ENCODE data around the gene KCNQ1OT1. TPM values are rescaled to one million over a fixed set of nuclear protein-coding genes. Genes with fewer than 3 reads are reported as not detected.

The KCNQ1OT1 gene
- total RNA-seq, 4 donors from 2014 or later: 0.66 to 2.5 (median 1.3) TPM

DNA sequence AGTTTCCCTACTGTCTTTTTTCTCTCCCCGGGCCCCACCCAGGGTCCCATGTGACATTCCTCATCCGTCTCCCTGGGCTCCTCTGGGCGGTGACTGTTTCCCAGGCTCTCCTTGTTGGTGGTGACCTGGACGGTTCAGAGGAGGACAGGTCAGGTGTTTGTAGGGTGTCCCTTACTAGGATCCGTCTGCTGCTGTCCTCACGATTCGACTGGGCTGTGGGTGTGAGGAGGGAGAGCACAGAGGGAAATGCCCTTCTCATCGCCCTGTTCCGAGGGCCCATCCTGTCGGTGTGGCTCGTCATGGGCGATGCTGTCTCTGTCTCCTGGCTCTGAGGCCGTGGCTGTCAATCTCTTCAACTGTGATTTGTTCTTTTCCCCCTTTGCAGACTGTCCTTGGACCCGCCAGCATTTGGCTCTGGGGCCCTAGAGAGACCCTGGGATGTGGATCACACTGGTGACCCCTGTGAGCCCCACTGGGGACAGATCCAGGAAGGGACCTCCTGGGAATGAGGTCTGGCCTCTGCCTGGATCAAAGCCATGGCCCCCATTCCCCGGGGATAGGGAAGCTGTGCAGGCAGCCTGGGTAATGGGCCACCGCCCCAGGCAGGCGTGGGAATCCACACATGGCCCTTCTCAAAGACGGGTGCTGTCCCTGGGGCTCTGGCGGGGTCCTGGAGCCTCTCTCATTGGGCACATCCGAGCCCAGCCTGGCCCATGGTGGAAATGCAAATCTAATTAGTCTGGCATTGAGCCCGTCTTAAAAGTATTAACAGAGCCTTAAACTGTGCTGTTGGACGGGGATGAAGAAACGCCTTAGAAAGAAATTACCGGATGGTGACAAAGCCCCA is 46.8 kb upstream of the KCNQ1OT1 start:
- Histone ChIP-seq H3K27me3 (no peaks in the 10 kb centered on the region), H3K9me3 (no peaks in the 10 kb centered on the region), H3K4me1 (peaks cover 0 to 18% (median 8%) of the 10 kb centered on the region in 4 donors), H3K27ac (replicated peaks in 1 of 4) (no peak overlapping the region), H3K4me3 (no peak overlapping the region), H3K36me3 (no peaks in the 10 kb centered on the region)
- no peak for TF ChIP-seq EP300 (IDR thresholded peaks at IDR 0.05)
- no peak for TF ChIP-seq POLR2AphosphoS5 (IDR thresholded peaks at IDR 0.05)
- no peak for TF ChIP-seq CTCF (IDR thresholded peaks at IDR 0.05)
- TF ChIP-seq POLR2A (IDR thresholded peaks at IDR 0.05; ENCODE audit: low read depth): no peak
- 85% methylated on average over 16 of the region's 24 CpGs for WGBS
- intact Hi-C loops (cut with DNase I): no loop called here
- no peak for DNase-seq (ENCODE audit: extremely low spot score)

DNA sequence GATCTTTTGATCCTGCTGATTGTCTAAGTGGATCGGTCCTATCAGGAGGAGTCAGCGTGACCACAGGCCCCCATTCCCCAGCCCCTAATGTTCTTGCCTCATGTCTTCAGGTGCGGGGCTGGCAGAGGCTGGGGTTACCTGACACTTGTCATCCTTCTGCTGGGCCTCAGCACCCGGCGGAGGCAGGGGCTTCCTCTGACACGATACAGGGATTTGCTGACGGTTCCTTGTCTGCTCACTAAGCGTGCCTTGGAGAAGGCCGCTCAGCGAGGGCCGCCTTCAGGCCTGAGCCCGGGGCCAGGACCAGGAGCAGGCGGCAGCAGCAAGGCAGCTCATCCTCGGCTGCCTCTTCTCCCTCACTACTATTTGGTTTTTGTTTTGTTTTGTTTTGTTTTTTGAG is 45.7 kb upstream of the KCNQ1OT1 start:
- H3K36me3 ChIP-seq: no peaks in the 10 kb centered on the region
- H3K9me3 ChIP-seq: no peaks in the 10 kb centered on the region
- WGBS: 94% methylated on average over 14 of the region's 14 CpGs
- H3K27me3 ChIP-seq: no peaks in the 10 kb centered on the region
- peaks cover 0 to 19% (median 13%) of the 10 kb centered on the region in 4 donors for H3K4me1 ChIP-seq
- DNase-seq (ENCODE audit: extremely low spot score): no peak
- H3K4me3 ChIP-seq: no peak overlapping the region
- H3K27ac ChIP-seq (replicated peaks in 1 of 4): no peak overlapping the region
- TF ChIP-seq EP300 (IDR thresholded peaks at IDR 0.05): no peak
- TF ChIP-seq POLR2A (IDR thresholded peaks at IDR 0.05; ENCODE audit: low read depth): no peak
- TF ChIP-seq CTCF (IDR thresholded peaks at IDR 0.05): no peak
- no peak for TF ChIP-seq POLR2AphosphoS5 (IDR thresholded peaks at IDR 0.05)
- intact Hi-C loops (cut with DNase I): no loop called here

- no peak for DNase-seq (ENCODE audit: extremely low spot score)
- WGBS: 95% methylated on average over 9 of the region's 9 CpGs
- TF ChIP-seq POLR2AphosphoS5 (IDR thresholded peaks at IDR 0.05) (no peak), EP300 (IDR thresholded peaks at IDR 0.05) (no peak), POLR2A (IDR thresholded peaks at IDR 0.05; ENCODE audit: low read depth) (no peak), CTCF (IDR thresholded peaks at IDR 0.05) (no peak)
- no peaks in the 10 kb centered on the region for H3K36me3 ChIP-seq
- peaks cover 0 to 18% (median 13%) of the 10 kb centered on the region in 4 donors for H3K4me1 ChIP-seq
- intact Hi-C loops (cut with DNase I): no loop called here
- no peak overlapping the region for H3K27ac ChIP-seq (replicated peaks in 1 of 4)
- no peaks in the 10 kb centered on the region for H3K9me3 ChIP-seq
- no peak overlapping the region for H3K4me3 ChIP-seq
- H3K27me3 ChIP-seq: no peaks in the 10 kb centered on the region
These were observed 44.4 kb upstream of the KCNQ1OT1 start for GRCh38 chr11:2744166-2744565.

- peaks cover 0 to 18% (median 13%) of the 10 kb centered on the region in 4 donors for H3K4me1 ChIP-seq
- 98% methylated on average over 14 of the region's 21 CpGs for WGBS
- intact Hi-C loops (cut with DNase I): no loop called here
- H3K9me3 ChIP-seq: no peaks in the 10 kb centered on the region
- H3K36me3 ChIP-seq: no peaks in the 10 kb centered on the region
- no peak overlapping the region for H3K4me3 ChIP-seq
- no peaks in the 10 kb centered on the region for H3K27me3 ChIP-seq
- H3K27ac ChIP-seq (replicated peaks in 1 of 4): no peak overlapping the region
- DNase-seq (ENCODE audit: extremely low spot score): no peak
- TF ChIP-seq POLR2AphosphoS5 (IDR thresholded peaks at IDR 0.05) (no peak), CTCF (IDR thresholded peaks at IDR 0.05) (no peak), POLR2A (IDR thresholded peaks at IDR 0.05; ENCODE audit: low read depth) (no peak), EP300 (IDR thresholded peaks at IDR 0.05) (no peak)
These were observed 43.8 kb upstream of the KCNQ1OT1 start for GRCh38 chr11:2743427-2744110.
